ENCODE measurements around the gene NGLY1. TPM values are rescaled to one million over a fixed set of nuclear protein-coding genes. Genes with fewer than 3 reads are reported as not detected.

The NGLY1 gene
- total RNA-seq, 2 donors from 2014 or later = 39.5 to 40.4 TPM

DNA sequence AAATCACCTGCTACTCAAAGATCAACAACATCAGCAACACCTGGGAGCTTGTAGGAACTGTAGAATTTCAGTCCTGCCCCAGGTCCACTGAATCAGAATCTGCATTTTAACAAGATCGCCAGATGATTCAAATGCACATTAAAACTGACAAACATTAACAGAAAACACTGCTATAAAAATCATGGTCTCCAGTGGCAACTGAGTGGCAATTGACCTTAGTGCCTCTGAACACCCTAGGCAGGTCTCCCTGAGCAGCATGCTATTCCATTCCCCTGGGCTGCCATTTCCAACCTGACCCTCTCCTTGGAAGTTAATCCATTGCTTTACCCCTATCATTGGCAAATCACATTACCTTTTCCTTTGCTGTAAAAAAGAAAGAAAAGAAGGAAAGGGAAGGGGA lies 95.5 kb downstream of the NGLY1 start:
- Mint-ChIP-seq H3K9me3 (no peaks in the 10 kb centered on the region), H3K27me3 (ENCODE audit: insufficient read depth) (no peaks in the 10 kb centered on the region), H3K4me1 (peaks cover 5% of the 10 kb centered on the region), H3K27ac (no peak overlapping the region), H3K4me3 (no peak overlapping the region), H3K36me3 (ENCODE audit: low read depth) (no peaks in the 10 kb centered on the region)
- Histone ChIP-seq H3K27ac (ENCODE audit: low read depth, low read length) (no peak overlapping the region), H3K27me3 (ENCODE audit: control insufficient read depth, insufficient read depth, low read length, poor library complexity, severe bottlenecking) (no peaks in the 10 kb centered on the region), H3K9ac (ENCODE audit: extremely low read depth, low read length, poor library complexity, severe bottlenecking) (no peak overlapping the region), H3K4me3 (ENCODE audit: low read length) (no peak overlapping the region), H3K9me3 (ENCODE audit: control insufficient read depth, low read length) (no peaks in the 10 kb centered on the region), H3K4me1 (ENCODE audit: control insufficient read depth, insufficient read depth, low read length) (no peaks in the 10 kb centered on the region), H3K36me3 (ENCODE audit: control insufficient read depth, insufficient read depth, low read length) (no peaks in the 10 kb centered on the region)
- TF ChIP-seq, protein P1, sequence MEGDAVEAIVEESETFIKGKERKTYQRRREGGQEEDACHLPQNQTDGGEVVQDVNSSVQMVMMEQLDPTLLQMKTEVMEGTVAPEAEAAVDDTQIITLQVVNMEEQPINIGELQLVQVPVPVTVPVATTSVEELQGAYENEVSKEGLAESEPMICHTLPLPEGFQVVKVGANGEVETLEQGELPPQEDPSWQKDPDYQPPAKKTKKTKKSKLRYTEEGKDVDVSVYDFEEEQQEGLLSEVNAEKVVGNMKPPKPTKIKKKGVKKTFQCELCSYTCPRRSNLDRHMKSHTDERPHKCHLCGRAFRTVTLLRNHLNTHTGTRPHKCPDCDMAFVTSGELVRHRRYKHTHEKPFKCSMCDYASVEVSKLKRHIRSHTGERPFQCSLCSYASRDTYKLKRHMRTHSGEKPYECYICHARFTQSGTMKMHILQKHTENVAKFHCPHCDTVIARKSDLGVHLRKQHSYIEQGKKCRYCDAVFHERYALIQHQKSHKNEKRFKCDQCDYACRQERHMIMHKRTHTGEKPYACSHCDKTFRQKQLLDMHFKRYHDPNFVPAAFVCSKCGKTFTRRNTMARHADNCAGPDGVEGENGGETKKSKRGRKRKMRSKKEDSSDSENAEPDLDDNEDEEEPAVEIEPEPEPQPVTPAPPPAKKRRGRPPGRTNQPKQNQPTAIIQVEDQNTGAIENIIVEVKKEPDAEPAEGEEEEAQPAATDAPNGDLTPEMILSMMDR (conservative IDR thresholded peaks at IDR 0.05) = no peak
- WGBS, 2 experiments (ENCODE audit: insufficient coverage in 1 of 2, insufficient read length in 1 of 2) = 83 to 93% methylated on average over 1 of the region's 1 CpG
- DNase-seq = no peak

DNA sequence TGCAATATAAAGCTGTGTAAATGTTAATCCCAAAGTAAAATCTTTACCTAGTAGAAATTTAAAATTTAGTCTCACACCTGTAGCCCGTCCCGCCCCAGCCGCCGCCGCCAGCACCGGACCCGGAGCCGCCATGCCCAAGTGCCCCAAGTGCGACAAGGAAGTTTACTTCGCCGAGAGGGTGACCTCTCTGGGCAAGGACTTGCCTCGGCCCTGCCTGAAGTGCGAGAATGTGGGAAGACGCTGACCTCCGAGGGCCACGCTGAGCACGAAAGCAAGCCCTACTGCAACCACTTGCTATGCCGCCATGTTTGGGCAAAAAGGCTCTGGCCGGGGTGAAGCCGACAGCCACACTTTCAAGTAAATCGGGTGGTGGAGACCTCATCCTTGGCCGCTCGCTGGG lies 96.5 kb downstream of the NGLY1 start:
- DNase-seq = no peak

DNA sequence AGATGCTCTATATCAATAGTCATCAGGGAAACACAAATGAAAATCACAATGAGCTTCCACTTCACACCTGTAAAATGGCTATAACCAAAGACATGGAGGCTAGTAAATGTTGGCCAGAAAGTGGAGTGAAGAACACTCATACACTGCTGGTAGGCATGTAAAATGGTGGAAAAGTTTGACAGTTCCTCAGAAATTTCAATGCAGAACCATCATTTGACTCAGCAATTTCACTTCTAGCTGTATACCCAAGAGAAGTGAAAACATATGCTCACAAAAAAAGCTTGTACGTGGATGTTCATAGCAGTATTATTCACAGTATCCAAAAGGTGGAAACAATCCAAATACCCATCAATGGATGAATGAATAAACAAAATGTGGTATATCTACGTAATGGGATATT lies 99.4 kb downstream of the NGLY1 start:
- no peaks in the 10 kb centered on the region for H3K9me3 Mint-ChIP-seq
- no peaks in the 10 kb centered on the region for H3K9me3 ChIP-seq (ENCODE audit: control insufficient read depth, low read length)

More for the DNA sequence above, 96.5 kb downstream of the NGLY1 start:
- Histone ChIP-seq H3K9ac (ENCODE audit: extremely low read depth, low read length, poor library complexity, severe bottlenecking) (no peak overlapping the region), H3K27me3 (ENCODE audit: control insufficient read depth, insufficient read depth, low read length, poor library complexity, severe bottlenecking) (no peaks in the 10 kb centered on the region), H3K4me3 (ENCODE audit: low read length) (no peak overlapping the region), H3K36me3 (ENCODE audit: control insufficient read depth, insufficient read depth, low read length) (no peaks in the 10 kb centered on the region), H3K9me3 (ENCODE audit: control insufficient read depth, low read length) (no peaks in the 10 kb centered on the region), H3K4me1 (ENCODE audit: control insufficient read depth, insufficient read depth, low read length) (no peaks in the 10 kb centered on the region), H3K27ac (ENCODE audit: low read depth, low read length) (no peak overlapping the region)
- Mint-ChIP-seq H3K27me3 (ENCODE audit: insufficient read depth) (no peaks in the 10 kb centered on the region), H3K4me1 (peaks cover 5% of the 10 kb centered on the region), H3K27ac (no peak overlapping the region), H3K36me3 (ENCODE audit: low read depth) (no peaks in the 10 kb centered on the region), H3K9me3 (no peaks in the 10 kb centered on the region), H3K4me3 (no peak overlapping the region)
- WGBS, 2 experiments (ENCODE audit: insufficient coverage in 1 of 2, insufficient read length in 1 of 2) = 89 to 94% methylated on average over 15 to 23 of the region's 23 CpGs
- TF ChIP-seq, protein P1 (conservative IDR thresholded peaks at IDR 0.05) = no peak

More for the DNA sequence above, 99.4 kb downstream of the NGLY1 start:
- H3K27ac Mint-ChIP-seq = no peak overlapping the region
- H3K27me3 ChIP-seq (ENCODE audit: control insufficient read depth, insufficient read depth, low read length, poor library complexity, severe bottlenecking) = no peaks in the 10 kb centered on the region
- no peaks in the 10 kb centered on the region for H3K27me3 Mint-ChIP-seq (ENCODE audit: insufficient read depth)
- TF ChIP-seq, protein P1 (conservative IDR thresholded peaks at IDR 0.05) = no peak
- peaks cover 5% of the 10 kb centered on the region for H3K4me1 Mint-ChIP-seq
- H3K36me3 Mint-ChIP-seq (ENCODE audit: low read depth) = no peaks in the 10 kb centered on the region
- no peak overlapping the region for H3K4me3 Mint-ChIP-seq
- H3K9ac ChIP-seq (ENCODE audit: extremely low read depth, low read length, poor library complexity, severe bottlenecking) = no peak overlapping the region
- 82% methylated on average over 1 of the region's 2 CpGs; no CpG with 5 or more reads in 1 of the 2 experiments for WGBS, 2 experiments (ENCODE audit: insufficient coverage in 1 of 2, insufficient read length in 1 of 2)
- H3K36me3 ChIP-seq (ENCODE audit: control insufficient read depth, insufficient read depth, low read length) = no peaks in the 10 kb centered on the region
- DNase-seq = no peak
- no peak overlapping the region for H3K4me3 ChIP-seq (ENCODE audit: low read length)
- no peak overlapping the region for H3K27ac ChIP-seq (ENCODE audit: low read depth, low read length)
- no peaks in the 10 kb centered on the region for H3K4me1 ChIP-seq (ENCODE audit: control insufficient read depth, insufficient read depth, low read length)
